ENCODE data around the gene CRAMP1.
"Not testable (repeated sequence)": the region's sequence is repeated elsewhere in the genome, so short reads cannot be mapped to it uniquely, and the experiment has no call there.

CRAMP1 gene

DNA sequence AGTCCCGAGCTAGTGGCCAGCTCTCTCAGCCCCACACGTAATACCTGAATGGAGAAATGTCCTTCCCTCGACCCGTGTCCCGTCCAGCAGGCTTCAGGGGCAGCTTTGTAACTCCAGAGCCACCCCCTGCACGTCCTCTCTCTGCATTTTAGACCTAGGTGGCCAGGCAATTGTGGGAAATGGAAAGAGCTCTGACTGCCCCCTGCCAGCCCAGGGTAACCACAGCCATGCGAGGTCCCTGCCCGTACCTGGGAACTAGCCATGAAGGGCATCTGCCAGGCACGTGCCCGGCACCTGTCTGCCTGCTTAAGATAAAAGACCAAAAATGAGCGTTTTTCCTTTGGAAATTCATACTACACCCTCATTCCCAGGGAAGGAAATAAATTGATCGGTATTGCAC, 103.1 kb downstream of the CRAMP1 start:
- no peak overlapping the region for H3K4me3 ChIP-seq (ENCODE audit: insufficient read depth, low read depth, low read length, poor library complexity, severe bottlenecking)
- peaks cover 14% of the 10 kb centered on the region for H3K36me3 ChIP-seq (ENCODE audit: control insufficient read depth, insufficient read depth, low read length)
- no peak for DNase-seq
- H3K9me3 ChIP-seq (ENCODE audit: control insufficient read depth, low read length), result no peaks in the 10 kb centered on the region
- no peak overlapping the region for H3K27ac ChIP-seq (ENCODE audit: insufficient read depth, low read length, poor library complexity, severe bottlenecking)
- no peaks in the 10 kb centered on the region for H3K4me1 ChIP-seq (ENCODE audit: control insufficient read depth, insufficient read depth, low read length, poor library complexity, severe bottlenecking)
- no peaks in the 10 kb centered on the region for H3K27me3 ChIP-seq (replicated peaks; ENCODE audit: control insufficient read depth, insufficient read depth, low read length, poor library complexity, severe bottlenecking)

DNA sequence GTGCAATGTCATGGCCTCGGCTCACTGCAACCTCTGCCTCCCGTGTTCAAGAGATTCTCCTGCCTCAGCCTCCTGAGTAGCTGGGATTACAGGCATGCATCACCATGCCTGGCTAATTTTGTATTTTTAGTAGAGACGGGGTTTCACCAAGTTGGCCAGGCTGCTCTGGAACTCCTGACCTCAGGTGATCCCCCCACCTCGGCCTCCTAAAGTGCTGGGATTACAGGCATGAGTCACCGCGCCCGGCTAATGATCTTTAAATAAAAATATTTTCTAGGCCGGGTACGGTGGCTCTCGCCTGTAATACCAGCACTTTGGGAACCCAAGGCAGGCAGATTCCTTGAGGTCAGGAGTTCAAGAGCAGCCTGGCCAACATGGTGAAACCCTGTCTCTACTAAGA, 106.1 kb downstream of the CRAMP1 start:
- peaks cover 11% of the 10 kb centered on the region for H3K4me1 ChIP-seq (ENCODE audit: control insufficient read depth, insufficient read depth, low read length, poor library complexity, severe bottlenecking)
- not testable (repeated sequence) for DNase-seq; H3K27ac ChIP-seq (ENCODE audit: insufficient read depth, low read length, poor library complexity, severe bottlenecking); H3K36me3 ChIP-seq (ENCODE audit: control insufficient read depth, insufficient read depth, low read length); H3K4me3 ChIP-seq (ENCODE audit: insufficient read depth, low read depth, low read length, poor library complexity, severe bottlenecking); H3K27me3 ChIP-seq (replicated peaks; ENCODE audit: control insufficient read depth, insufficient read depth, low read length, poor library complexity, severe bottlenecking); H3K9me3 ChIP-seq (ENCODE audit: control insufficient read depth, low read length)

DNA sequence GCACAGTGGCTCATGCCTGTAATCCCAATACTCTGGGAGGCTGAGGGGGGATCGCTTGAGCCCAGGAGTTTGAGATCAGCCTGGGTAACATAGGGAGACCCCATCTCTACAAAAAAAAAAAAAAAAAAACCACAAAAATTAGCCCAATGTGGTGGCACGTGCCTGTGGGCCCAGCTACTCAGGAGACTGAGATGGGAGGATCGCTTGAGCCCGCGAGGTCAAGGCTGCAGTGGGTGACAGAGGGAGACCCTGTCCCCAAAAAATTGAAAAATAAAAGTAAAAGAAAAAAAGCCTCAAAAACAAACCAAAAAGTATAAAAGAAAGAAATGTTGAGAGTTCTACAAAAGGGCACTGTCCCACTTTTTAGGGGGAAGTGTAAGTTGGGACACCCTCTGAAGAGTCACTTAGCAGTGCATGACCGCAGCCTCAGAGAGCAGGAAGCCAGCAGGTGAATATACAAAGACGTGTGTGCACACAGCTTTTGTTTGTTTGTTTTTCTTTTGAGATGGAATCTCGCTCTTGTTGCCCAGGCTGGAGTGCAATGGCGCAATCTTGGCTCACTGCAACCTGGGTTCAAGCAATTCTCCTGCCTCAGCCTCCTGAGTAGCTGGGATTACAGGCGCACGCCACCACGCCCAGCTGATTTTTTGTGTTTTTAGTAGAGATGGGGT, 107.5 kb downstream of the CRAMP1 start:
- H3K27ac ChIP-seq (ENCODE audit: insufficient read depth, low read length, poor library complexity, severe bottlenecking); DNase-seq: not testable (repeated sequence)
- H3K4me1 ChIP-seq (ENCODE audit: control insufficient read depth, insufficient read depth, low read length, poor library complexity, severe bottlenecking), result peaks cover 16% of the 10 kb centered on the region

DNA sequence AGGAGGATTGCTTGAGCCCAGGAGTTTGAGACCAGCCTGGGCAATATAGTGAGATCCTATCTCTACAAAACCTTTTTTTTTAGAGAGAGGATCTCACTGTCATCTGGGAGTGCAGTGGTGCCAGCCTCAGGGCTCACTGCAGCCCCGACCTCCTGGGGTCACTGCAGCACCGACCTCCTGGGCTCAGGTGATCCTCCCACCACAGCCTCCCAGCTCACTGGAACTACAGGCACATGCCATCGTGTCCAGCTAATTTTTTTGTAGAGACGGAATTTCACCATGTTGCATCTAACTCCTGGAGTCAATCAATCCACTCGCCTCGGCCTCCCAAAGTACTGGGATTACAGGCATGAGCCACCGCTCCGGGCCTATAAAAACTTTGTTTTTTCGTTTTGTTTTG, 109.2 kb downstream of the CRAMP1 start:
- Histone ChIP-seq H3K4me3 (ENCODE audit: insufficient read depth, low read depth, low read length, poor library complexity, severe bottlenecking) (no peak overlapping the region), H3K9me3 (ENCODE audit: control insufficient read depth, low read length) (no peaks in the 10 kb centered on the region), H3K36me3 (ENCODE audit: control insufficient read depth, insufficient read depth, low read length) (peaks cover 6% of the 10 kb centered on the region), H3K4me1 (ENCODE audit: control insufficient read depth, insufficient read depth, low read length, poor library complexity, severe bottlenecking) (peaks cover 16% of the 10 kb centered on the region), H3K27ac (ENCODE audit: insufficient read depth, low read length, poor library complexity, severe bottlenecking) (no peak overlapping the region), H3K27me3 (replicated peaks; ENCODE audit: control insufficient read depth, insufficient read depth, low read length, poor library complexity, severe bottlenecking) (no peaks in the 10 kb centered on the region)
- DNase-seq, result no peak

More for the DNA sequence above, 107.5 kb downstream of the CRAMP1 start:
- H3K36me3 ChIP-seq (ENCODE audit: control insufficient read depth, insufficient read depth, low read length); H3K27me3 ChIP-seq (replicated peaks; ENCODE audit: control insufficient read depth, insufficient read depth, low read length, poor library complexity, severe bottlenecking); H3K9me3 ChIP-seq (ENCODE audit: control insufficient read depth, low read length); H3K4me3 ChIP-seq (ENCODE audit: insufficient read depth, low read depth, low read length, poor library complexity, severe bottlenecking): not testable (repeated sequence)

- Histone ChIP-seq H3K9me3 (ENCODE audit: control insufficient read depth, low read length) (no peaks in the 10 kb centered on the region), H3K4me3 (ENCODE audit: insufficient read depth, low read depth, low read length, poor library complexity, severe bottlenecking) (no peak overlapping the region), H3K4me1 (ENCODE audit: control insufficient read depth, insufficient read depth, low read length, poor library complexity, severe bottlenecking) (peaks cover 16% of the 10 kb centered on the region), H3K27ac (ENCODE audit: insufficient read depth, low read length, poor library complexity, severe bottlenecking) (no peak overlapping the region), H3K36me3 (ENCODE audit: control insufficient read depth, insufficient read depth, low read length) (peaks cover 21% of the 10 kb centered on the region), H3K27me3 (replicated peaks; ENCODE audit: control insufficient read depth, insufficient read depth, low read length, poor library complexity, severe bottlenecking) (no peaks in the 10 kb centered on the region)
- peak in 1 of 3 donors; percentile 43 for DNase-seq
Observed at GRCh38 chr16:1723450-1724147, 111.4 kb downstream of the CRAMP1 start.

- no peaks in the 10 kb centered on the region for H3K9me3 ChIP-seq (ENCODE audit: control insufficient read depth, low read length)
- no peak for DNase-seq
- no peak overlapping the region for H3K4me3 ChIP-seq (ENCODE audit: insufficient read depth, low read depth, low read length, poor library complexity, severe bottlenecking)
- peaks cover 30% of the 10 kb centered on the region for H3K36me3 ChIP-seq (ENCODE audit: control insufficient read depth, insufficient read depth, low read length)
- H3K27ac ChIP-seq (ENCODE audit: insufficient read depth, low read length, poor library complexity, severe bottlenecking), result no peak overlapping the region
- H3K4me1 ChIP-seq (ENCODE audit: control insufficient read depth, insufficient read depth, low read length, poor library complexity, severe bottlenecking), result peaks cover 16% of the 10 kb centered on the region
- no peaks in the 10 kb centered on the region for H3K27me3 ChIP-seq (replicated peaks; ENCODE audit: control insufficient read depth, insufficient read depth, low read length, poor library complexity, severe bottlenecking)
Observed at GRCh38 chr16:1724491-1724890, 112.3 kb downstream of the CRAMP1 start.

- no peak for DNase-seq
- peaks cover 40% of the 10 kb centered on the region for H3K36me3 ChIP-seq (ENCODE audit: control insufficient read depth, insufficient read depth, low read length)
- H3K27ac ChIP-seq (ENCODE audit: insufficient read depth, low read length, poor library complexity, severe bottlenecking), result no peak overlapping the region
- H3K27me3 ChIP-seq (replicated peaks; ENCODE audit: control insufficient read depth, insufficient read depth, low read length, poor library complexity, severe bottlenecking), result no peaks in the 10 kb centered on the region
- H3K4me1 ChIP-seq (ENCODE audit: control insufficient read depth, insufficient read depth, low read length, poor library complexity, severe bottlenecking), result peaks cover 15% of the 10 kb centered on the region
- H3K4me3 ChIP-seq (ENCODE audit: insufficient read depth, low read depth, low read length, poor library complexity, severe bottlenecking), result no peak overlapping the region
- no peaks in the 10 kb centered on the region for H3K9me3 ChIP-seq (ENCODE audit: control insufficient read depth, low read length)
Observed at GRCh38 chr16:1726661-1727502, 114.7 kb downstream of the CRAMP1 start.

Measured in effector memory CD4-positive, alpha-beta T cell (primary cell).